Effector CD4-positive, alpha-beta T cell (primary cell): ENCODE results near the gene FGGY.
"Not testable (repeated sequence)": the region's sequence is repeated elsewhere in the genome, so short reads cannot be mapped to it uniquely, and the experiment has no call there.

Source experiments
- DNase-seq: peaks from one replicate; pipeline ENCODE4 v3.0.0-alpha.2; 2020

FGGY gene

DNA sequence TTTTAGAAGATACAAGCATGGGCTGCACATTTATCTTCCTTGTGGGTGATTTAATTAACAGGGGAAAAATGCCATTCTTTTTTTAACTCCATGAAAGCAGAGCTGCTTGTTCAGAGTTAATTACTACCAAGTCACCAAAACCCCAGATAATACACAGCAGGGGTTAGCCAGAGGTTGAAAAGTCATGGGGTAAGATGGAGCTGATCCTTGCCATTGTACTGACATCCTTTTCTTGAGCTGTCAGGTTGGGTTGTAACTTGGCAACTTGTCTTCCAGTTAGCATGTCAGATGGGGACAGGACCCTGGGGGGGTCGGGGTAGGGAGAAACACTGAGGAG is 260.6 kb downstream of the FGGY start:
- no peak for DNase-seq

DNA sequence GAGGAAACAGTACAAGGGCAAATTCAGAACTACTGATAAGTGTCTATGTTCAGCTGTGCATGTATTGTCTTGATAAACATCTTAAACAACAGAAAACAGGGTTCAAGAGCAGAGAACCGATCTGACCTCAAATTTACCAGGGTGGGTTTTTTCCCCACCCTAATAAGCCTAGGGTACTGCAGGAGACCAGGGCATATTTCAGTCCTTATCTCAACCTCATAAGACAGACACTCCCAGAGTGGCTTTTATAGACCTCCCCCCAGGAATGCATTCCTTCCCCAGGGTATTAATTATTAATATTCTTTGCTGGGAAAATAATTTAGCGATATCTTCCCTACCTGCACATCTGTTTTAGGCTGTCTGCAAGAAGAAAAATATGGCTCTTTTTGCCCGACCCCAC is 261.7 kb downstream of the FGGY start:
- DNase-seq, result not testable (repeated sequence)

DNA sequence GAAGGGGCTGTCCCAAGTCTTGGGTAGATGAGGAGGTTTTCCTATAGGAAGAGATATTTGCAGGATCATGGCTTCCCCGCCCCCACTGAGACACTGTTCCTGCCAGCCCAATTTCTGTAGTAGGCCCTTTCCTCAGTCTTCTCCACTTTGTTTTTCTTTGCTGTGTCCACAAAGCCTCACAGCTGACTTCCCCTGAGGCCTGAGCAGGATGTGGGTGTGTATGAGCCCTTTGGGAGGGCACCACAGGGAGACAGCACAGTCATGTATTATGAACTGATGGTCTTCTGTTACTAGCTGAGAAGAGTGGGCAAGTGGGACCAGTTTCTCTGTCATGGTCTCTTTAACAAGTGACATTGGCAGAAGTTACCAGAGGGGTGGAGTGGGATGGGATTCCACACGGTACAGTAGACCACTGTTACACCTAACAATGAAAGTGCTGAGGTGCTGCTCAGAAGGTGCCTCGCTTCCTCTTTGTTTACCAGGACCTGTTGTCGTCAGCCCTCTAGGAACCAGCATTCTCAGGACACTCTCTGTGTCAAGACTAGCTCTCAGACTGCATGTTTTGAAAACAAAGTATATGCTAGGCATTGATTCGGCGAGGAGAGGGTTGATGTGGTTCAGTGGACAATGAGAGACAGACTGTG is 264.0 kb downstream of the FGGY start:
- no peak for DNase-seq

DNA sequence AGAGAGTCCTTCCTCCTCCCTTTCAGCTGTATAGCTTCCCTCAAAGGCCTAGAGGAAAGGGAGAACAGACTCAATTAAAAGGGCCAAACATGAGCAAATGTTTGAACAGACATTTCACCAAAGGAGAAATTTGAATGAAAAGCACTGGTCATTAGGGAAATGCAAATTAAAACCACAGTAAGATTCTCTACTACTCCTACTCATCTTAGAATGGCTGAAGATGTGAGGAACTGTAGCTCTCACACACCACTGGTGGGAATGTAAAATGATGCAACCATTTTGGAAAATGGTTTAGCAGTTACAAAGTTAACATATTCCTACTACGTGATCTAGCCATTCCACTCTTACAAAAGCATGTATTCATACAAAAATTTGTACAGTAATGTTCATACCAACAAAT is 264.9 kb downstream of the FGGY start:
- DNase-seq, result no peak

DNA sequence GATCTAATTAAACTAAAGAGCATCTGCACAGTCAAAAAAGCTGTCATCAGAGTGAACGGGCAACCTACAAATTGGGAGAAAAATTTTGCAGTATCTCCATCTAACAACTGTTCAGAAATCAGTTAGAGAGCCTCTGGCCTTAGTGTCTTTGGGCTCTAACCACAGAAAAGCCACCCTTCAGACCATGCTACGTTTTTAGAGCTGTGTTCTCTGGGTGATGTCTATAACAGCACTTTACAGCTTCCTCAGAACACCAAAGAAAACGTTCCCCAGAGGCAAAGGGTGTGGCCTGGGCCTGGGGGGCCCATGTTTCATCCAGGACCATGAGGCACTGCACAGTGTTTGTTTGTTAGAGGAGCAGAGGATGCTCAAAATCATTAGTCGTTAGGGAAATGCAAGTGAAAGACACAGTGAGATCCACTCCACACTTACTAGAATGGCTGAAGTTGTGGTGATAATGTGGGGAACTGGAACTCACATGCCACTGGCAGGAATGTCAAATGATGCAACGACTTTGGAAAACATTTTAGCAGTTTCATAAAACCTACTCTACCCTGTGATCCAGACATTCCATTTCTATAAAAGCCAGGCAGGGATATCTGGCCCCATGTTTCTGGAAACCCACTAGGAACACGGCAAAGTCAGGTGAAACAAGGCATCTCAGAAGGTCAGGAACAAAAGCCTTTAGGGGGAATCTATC is 267.4 kb downstream of the FGGY start:
- no peak for DNase-seq

DNA sequence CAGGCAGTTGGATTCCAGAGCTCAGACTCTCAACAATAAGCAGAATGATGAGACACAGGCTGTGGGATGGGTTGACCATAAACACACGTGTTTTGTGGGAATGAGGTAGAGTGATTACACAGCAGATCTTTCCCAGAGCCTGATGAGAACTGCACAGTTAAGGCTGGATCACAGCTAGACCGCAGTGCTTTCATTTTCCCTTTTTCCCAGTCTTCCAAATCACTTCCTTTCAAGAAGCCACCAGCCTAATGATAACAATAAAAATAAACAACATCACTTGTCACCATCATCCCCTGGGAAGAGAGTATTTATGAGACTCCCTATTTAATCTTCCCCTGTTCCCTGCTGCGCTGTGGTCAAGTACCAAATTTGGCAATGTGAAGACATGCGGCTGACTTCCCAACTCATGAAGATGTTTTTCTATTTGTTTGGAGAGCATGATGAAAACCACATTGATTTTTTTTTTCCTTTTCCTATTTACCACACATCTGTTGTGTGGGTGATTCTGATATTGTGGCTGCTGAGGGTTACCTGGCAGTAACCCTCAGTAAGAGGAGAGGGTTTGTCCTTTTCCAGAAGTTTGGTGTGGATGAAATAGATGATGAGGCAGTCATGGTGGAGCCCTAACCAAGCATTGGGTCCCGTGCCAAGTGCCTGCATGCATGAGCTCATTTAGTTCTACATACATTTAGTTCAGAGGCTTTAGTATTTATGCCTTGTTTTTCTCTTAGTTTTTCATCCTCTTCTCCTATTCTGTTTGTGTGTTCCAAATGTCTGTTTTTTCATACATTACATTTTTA is 268.9 kb downstream of the FGGY start:
- no peak for DNase-seq

DNA sequence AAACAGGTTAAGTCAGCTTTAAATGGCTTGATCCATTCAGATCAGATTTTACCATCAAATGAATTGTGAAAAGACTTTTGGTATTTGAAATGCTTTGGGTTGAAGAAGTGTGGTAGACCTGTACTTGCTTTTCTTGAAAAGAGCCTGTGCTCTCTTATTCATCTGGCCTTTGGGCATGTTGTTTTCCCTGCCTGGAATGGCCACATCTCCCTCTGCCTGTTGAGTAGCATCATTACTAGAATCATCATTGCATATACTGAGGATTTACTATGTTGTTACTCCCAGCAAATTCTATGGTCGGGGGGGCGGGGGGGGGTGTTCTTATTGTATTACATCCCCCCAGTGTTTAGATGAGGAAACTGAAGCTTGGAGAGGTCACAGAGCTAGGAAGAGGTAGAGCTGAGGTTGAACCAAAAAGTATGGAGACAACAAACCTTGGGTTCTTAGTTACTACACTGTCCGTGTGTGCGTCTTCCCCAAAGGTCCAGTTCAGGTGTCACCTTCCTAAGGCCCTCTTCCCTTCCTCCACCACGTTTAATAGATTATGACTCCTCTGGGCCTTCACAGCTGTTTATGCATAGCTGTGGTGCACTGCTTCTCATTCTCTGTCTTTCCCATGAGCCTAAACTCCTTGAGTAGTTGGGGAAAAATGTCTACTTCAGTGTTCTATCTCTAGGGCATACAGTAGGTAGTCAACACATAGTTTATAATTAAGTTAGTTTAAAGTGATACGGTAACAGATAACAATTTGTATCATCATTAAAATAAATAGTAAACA is 271.5 kb downstream of the FGGY start:
- DNase-seq, result no peak

DNA sequence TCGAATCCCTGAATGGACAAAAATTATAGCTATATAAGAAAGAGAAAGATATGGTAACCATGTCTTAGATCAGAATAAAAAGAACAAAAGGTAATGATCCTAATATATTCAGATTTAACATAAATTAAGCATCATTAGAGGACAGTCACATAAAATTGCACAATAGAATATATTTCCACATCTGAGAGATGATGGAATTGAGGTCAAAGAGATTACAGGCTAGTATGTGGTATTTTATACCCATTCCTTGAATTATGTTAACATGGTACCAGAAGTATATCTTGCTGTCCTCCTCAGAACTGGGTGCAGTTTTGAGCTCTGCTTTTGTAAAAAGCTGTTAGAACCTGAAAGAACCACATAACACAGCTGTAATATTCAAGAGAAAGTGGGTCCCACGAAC is 272.3 kb downstream of the FGGY start:
- DNase-seq, result no peak

DNA sequence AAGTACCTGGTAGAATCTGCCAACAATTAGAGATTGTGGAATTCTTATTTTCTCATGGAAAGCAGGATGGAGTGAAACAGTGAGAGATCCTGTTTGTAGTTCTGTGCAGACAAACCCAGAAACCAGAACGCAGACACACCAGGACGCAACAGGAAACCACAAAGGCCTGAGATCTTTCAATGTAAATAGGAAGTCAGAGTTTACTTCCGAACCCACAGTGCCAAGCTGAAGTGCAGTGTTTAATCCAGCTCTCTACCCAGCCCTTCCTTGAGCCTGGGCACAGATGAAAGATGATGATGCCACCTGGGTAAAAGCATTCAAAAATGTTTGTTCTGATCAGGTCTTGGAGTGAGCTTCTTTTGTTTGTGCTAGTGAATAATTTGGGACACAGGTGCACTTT is 273.6 kb downstream of the FGGY start:
- peak; percentile 9 for DNase-seq

DNA sequence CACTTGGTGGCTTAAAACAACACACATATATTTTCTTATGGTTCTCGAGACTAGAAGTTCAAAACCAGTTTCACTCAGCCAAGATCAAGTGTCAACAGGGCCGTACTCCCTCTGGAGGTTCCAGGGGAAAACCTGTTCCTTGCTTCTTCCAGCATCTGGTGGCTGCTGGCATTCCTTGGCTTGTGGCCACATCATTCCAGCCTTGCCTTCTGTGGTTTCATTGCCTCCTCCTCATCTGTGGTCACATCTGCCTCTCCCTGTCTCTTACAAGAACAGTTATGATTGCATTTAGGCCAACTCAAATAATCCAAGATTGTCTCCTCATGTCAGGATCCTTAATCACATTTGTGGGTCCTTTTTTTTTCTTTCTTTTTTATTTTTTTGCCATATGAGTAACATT is 277.2 kb downstream of the FGGY start:
- DNase-seq, result no peak

DNA sequence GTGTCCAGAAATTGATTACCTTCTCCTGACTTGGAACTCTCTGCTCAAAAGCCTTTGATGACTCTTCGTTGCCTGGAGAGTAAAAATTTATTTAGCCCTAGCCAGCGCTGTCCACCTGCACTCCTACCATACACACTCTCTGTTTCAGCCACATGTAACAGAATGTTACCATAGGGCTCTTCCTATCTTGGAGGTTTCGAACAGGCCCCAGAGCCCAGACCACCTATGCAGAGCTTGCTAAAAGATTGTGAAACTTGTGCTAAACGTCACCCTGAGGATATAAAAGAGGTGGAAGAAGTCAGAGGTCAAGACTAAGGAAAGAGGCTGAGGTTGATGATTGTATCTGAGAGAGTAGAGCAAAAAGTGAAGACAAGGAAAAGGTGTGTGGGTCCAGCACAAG is 280.9 kb downstream of the FGGY start:
- no peak for DNase-seq

DNA sequence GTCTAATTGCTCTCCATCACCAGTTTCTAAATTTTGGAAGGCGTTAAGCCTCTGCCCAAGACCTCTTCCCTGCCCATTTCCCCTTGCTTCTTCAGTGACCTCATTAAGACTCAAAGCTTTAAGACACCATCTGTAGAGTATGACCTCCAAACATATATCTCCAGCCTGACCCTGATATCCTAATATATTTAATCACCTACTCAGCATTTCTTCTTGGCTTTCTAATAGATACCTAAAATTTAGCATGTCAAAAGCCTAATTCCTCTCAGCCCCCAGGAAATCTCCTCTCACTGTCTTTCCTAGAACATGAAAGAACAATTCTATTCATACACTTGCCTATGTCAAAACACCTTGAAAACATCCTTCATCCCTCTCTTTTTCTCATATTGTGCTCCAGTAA is 282.3 kb downstream of the FGGY start:
- no peak for DNase-seq

DNA sequence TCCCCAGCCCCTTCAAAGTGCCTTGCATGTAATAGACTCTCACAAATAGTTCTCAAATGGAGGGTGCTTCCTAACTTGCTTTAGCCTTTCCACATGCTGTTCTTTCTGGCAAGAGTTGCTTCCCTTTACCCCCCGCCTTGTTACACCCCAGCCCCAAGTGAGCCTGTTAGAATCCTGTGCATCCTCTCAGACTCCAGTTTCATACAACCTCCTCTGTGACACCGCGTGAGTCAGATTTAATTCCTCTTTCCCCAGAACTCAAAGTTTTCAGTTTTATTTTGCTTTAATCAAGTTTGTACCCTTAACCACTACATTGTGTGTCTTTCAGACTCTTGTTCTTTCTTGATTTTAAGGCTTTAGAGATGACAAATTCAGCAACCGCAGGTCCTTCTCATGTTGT is 283.4 kb downstream of the FGGY start:
- DNase-seq, result no peak

DNA sequence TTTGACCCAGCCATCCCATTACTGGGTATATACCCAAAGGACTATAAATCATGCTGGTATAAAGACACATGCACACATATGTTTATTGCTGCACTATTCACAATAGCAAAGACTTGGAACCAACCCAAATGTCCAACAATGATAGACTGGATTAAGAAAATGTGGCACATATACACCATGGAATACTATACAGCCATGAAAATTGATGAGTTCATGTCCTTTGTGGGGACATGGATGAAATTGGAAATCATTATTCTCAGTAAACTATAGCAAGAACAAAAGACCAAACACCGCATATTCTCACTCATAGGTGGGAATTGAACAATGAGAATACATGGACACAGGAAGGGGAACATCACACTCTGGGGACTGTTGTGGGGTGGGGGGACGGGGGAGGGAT is 295.5 kb downstream of the FGGY start:
- not testable (repeated sequence) for DNase-seq

DNA sequence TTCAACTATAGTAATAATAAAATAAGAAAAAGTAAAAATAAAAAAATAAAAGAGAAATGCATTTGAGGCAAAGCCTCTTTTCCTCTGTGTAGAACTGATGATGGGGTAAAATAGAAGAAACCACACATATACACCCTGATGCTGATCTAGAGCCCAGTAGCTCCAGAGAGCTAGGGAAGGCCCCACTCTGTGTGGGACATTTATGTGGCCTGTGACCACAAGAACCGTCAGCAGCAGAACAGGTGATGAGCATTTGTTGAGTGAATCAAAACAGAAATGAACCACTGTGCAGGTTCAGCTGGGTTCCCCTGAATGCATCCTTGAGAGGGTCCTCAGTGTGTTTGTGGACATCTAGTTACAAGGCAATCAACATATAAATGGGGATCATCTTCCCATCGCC is 296.0 kb downstream of the FGGY start:
- DNase-seq, result no peak

DNA sequence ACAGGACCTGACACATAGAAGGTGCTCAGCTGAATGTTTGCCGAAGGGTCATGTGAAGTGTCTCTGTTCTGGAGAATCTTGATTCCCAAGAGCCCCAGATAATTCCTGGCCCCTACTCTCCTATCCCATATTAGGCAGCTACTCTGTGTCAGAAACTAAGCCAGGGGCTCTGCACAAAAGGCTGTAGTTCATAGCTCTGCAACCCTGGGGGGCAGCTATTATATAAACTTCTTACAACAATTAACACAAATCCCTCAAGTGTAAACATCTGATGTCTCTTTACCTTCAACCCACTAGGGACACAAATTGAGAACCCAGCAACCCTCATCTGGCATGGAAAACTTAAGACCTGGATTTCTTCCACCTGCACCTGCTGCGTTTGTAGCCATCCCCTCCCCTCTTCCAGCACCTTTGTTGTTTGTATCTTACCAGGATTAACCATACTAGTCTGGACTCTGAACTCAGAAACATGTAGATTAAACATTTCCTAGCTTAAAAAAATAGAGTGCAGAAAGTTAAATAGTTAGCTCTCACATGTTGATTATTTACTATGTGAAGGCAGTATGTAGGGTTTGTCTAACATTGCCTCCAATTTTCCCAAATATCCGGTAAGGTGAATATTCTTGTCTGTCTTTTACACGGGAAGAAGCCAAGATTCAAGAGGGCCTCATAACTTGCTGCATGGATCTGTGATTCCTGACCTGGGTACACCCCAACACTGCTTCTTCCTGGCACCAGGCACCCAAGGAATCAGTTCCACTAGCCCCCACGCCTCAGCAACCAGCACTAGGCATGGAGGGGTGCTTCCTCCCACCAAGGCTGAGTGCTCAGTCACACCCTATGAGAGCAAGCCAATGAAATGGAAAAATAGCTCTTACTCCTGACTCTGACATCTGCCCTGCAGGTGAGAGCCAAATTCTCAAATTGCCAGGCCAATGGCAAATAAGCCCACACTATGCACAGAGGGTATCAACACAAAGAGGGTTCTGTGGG is 297.2 kb downstream of the FGGY start:
- DNase-seq, result no peak

DNA sequence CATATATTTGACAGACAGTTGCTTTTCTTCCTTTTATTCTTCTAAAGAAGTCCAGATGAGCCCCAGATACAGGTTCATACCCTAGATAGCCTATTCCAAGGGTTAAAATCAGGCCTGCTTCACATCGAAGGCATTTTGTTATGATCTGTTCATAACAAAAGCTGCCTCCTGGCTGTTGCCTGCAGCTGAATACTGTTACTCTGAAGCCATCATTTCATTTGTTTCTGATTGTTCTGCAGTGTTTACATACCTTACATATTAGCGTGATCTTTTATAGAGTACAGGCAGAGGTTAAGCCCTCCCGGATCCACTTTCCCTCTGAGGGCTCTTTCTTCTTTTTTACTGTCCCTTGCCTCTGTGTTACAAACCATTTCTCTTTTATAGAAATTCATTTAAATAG is 298.9 kb downstream of the FGGY start:
- no peak for DNase-seq

DNA sequence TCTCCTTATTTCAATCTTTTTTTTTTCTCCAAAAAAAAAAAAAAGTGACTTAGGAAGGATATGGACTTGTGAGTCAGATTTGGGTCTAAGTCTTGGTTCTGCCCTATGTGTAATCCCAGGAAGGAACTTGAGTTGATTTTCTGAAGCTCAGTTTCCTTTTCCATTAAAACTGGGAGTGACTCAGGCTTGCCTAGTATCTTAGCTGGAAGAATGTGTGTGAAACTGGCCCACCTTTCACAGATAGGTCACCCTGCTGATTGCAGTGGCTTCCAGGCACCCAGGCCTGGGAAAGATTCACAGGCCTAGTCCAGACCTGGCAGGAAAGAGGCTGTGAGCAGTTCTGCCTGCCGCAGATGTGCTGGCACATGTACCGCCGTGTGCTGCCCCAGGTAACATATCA is 299.5 kb downstream of the FGGY start:
- no peak for DNase-seq

DNA sequence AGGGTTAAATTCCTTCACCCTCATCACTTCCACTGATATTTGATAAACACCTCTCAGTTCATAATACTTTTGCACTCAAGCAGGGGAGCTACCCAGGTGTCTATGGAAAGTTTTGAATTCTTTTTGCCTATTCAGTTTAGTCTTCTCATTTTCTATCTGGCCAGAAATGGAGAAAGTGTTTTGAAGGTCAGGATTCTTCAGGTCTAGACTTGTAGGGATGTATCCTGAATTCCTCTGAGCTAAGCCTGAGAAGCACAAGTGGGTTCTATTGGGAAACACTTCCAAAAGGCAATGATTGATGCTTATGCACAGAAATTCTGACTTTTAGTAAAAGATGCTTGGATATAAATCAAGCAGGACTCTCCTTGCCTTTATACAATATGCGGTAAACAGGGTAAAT is 300.1 kb downstream of the FGGY start:
- DNase-seq, result no peak

DNA sequence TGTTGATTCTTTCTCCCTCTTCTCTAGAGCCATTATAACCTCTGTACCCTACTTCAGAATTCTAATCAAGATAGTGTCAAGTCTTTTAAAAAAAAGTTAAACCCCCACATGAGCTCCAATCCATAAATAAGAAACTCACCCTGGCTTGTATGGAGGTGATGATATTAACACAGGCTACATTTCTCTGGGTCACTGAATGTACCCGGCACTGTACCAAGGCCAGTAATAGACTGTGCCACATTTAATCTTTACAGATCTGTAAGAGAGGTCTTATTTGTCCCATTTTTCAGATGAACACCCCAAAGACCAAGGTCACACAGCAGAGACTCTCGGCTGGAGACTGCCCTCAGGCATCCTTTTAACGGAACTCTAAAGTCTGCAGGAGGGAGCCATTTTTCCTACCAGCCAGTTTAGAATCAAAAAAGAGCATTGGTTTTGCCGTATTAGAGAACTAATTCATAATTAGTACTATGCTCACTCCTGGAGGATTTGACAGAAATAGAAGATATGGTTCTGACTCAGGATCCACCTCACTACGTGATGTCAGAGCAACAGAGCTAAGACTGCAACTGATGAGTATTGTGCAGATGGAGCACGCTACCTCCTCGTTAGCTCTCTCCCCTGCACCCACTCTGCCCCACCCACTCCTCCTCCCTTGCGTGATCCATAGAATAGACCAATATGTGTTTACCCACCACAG is 300.7 kb downstream of the FGGY start:
- DNase-seq, result no peak

DNA sequence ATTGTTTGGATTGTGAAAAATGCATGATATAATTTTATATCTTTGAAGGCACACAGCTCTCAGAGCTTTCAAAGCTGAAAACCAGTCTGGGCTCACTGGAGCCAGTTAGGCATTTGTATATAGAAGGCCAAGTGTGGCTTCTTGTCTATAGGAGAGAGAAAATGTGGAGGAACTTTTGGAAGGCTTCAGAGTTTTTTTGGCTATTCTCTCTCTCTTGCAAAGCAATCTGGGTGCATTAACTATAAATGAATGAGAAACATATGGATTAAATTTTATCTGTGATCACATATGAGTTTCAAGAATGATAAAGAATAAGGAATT is 301.2 kb downstream of the FGGY start:
- DNase-seq, result no peak

DNA sequence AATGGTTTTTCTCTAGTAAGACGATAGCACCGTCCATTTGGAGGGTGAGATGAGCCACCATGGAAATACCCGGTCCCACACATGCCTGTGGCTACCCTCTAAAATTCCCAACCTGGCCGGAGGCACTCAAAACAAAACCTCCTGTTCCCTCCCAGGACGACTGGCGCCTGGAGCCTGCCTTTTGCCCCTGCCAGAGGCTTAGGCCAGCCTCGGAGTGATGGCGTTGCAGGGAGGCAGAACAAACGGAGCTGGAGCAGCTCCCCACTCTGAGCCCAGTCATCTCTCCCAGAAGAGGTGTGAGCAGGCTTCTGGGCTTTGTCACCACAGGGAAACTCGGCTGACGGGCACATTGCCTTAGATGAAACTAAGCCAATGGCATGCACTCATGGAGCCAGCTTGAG is 304.1 kb downstream of the FGGY start:
- DNase-seq, result no peak
